Measurements from ENCODE around the gene VRK3. TPM values are rescaled to one million over a fixed set of nuclear protein-coding genes. Genes with fewer than 3 reads are reported as not detected.
"Not testable (repeated sequence)": the region's sequence is repeated elsewhere in the genome, so short reads cannot be mapped to it uniquely, and the experiment has no call there.

VRK3 gene
- total and polyA plus RNA-seq, 7 donors, result 17.4 to 51.6 (median 30.7) TPM

- 88 to 91% methylated on average over 3 of the region's 3 CpGs for WGBS, 2 donors
- peaks cover 0 to 48% (median 0%) of the 10 kb centered on the region in 4 donors for H3K36me3 ChIP-seq
- no peaks in the 10 kb centered on the region for H3K27me3 ChIP-seq
- H3K9me3 ChIP-seq, result no peaks in the 10 kb centered on the region
- H3K4me3 ChIP-seq, result no peak overlapping the region
- DNase-seq, result no peak
- no peak overlapping the region for H3K27ac ChIP-seq
- TF ChIP-seq POLR2A (IDR thresholded peaks at IDR 0.05) (no peak), POLR2AphosphoS5 (IDR thresholded peaks at IDR 0.05) (no peak), EP300 (IDR thresholded peaks at IDR 0.05) (no peak)
- TF ChIP-seq, protein P1, sequence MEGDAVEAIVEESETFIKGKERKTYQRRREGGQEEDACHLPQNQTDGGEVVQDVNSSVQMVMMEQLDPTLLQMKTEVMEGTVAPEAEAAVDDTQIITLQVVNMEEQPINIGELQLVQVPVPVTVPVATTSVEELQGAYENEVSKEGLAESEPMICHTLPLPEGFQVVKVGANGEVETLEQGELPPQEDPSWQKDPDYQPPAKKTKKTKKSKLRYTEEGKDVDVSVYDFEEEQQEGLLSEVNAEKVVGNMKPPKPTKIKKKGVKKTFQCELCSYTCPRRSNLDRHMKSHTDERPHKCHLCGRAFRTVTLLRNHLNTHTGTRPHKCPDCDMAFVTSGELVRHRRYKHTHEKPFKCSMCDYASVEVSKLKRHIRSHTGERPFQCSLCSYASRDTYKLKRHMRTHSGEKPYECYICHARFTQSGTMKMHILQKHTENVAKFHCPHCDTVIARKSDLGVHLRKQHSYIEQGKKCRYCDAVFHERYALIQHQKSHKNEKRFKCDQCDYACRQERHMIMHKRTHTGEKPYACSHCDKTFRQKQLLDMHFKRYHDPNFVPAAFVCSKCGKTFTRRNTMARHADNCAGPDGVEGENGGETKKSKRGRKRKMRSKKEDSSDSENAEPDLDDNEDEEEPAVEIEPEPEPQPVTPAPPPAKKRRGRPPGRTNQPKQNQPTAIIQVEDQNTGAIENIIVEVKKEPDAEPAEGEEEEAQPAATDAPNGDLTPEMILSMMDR (IDR thresholded peaks at IDR 0.05), result no peak
- intact Hi-C loops (cut with DNase I), result no loop called here
- H3K4me1 ChIP-seq, result peaks cover 0 to 32% (median 27%) of the 10 kb centered on the region in 4 donors
Observed at GRCh38 chr19:49976496-49976895, 48.7 kb downstream of the VRK3 start.

DNA sequence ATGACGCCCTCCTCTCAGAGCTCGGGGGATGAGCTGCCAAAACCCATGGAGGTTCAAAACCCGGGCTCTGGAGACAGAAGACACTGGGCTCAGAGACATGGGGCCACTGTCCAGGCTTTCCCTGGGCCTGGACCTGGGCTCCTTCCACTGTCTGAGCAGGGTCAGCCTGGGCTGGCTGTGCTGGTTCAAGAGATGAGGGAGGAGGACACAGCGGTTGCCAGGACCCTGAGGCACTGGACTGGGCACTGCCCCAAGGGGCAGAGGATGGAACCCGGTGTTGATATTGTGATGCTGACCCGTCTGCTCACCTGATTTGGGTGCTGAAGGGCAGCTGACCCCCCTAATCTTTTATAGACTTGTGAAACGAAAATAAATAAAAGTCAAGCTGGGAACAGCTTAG is 50.1 kb downstream of the VRK3 start:
- WGBS, 2 donors, result 84 to 89% methylated on average over 7 of the region's 7 CpGs
- Histone ChIP-seq H3K9me3 (no peaks in the 10 kb centered on the region), H3K27ac (no peak overlapping the region), H3K27me3 (no peaks in the 10 kb centered on the region), H3K36me3 (peaks cover 0 to 34% (median 0%) of the 10 kb centered on the region in 4 donors), H3K4me1 (peaks cover 0 to 32% (median 27%) of the 10 kb centered on the region in 4 donors), H3K4me3 (no peak overlapping the region)
- intact Hi-C loops (cut with DNase I), result no loop called here
- no peak for DNase-seq
- TF ChIP-seq, protein P1 (IDR thresholded peaks at IDR 0.05), result no peak
- no peak for TF ChIP-seq EP300 (IDR thresholded peaks at IDR 0.05)
- TF ChIP-seq POLR2AphosphoS5 (IDR thresholded peaks at IDR 0.05), result no peak
- no peak for TF ChIP-seq POLR2A (IDR thresholded peaks at IDR 0.05)

- Histone ChIP-seq H3K27ac (no peak overlapping the region), H3K27me3 (peaks cover 0 to 3% (median 1%) of the 10 kb centered on the region in 3 donors), H3K9me3 (no peaks in the 10 kb centered on the region), H3K4me3 (no peak overlapping the region), H3K4me1 (peaks cover 0 to 31% (median 27%) of the 10 kb centered on the region in 4 donors), H3K36me3 (peaks cover 0 to 29% (median 0%) of the 10 kb centered on the region in 4 donors)
- intact Hi-C loops (cut with DNase I), result no loop called here
- WGBS, 2 donors, result 84 to 89% methylated on average over 18 of the region's 18 CpGs
- TF ChIP-seq, protein P1 (IDR thresholded peaks at IDR 0.05), result no peak
- TF ChIP-seq POLR2AphosphoS5 (IDR thresholded peaks at IDR 0.05), result no peak
- DNase-seq, result no peak
Observed at GRCh38 chr19:49973987-49974386, 51.2 kb downstream of the VRK3 start.

DNA sequence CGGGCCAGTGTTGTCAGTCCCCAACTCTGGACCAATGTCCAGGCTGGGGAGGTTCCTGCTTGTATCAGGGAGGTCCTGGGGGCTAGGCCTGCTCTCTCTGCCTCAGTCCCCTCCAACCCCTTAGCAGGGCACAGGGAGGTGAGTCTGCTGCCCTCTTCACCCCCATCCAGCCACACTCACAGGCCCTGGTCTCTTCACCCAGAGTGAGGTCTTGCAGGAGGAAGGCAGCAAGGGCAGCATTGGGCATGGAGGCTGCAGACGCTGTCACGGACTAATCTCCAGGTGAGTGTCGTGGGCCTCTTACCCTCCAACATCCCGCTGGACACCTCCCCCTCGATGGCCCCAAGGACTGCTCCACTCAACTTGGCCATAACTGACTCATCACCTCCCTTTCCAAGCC is 52.3 kb downstream of the VRK3 start:
- Histone ChIP-seq H3K27ac (no peak overlapping the region), H3K36me3 (peaks cover 0 to 19% (median 0%) of the 10 kb centered on the region in 4 donors), H3K9me3 (no peaks in the 10 kb centered on the region), H3K27me3 (peaks cover 0 to 14% (median 12%) of the 10 kb centered on the region in 3 donors), H3K4me1 (peaks cover 0 to 20% (median 17%) of the 10 kb centered on the region in 4 donors), H3K4me3 (no peak overlapping the region)
- WGBS, 2 donors, result 82 to 87% methylated on average over 6 of the region's 6 CpGs
- no peak for TF ChIP-seq EP300 (IDR thresholded peaks at IDR 0.05)
- TF ChIP-seq POLR2AphosphoS5 (IDR thresholded peaks at IDR 0.05), result no peak
- intact Hi-C loops (cut with DNase I), result no loop called here
- DNase-seq, result no peak

DNA sequence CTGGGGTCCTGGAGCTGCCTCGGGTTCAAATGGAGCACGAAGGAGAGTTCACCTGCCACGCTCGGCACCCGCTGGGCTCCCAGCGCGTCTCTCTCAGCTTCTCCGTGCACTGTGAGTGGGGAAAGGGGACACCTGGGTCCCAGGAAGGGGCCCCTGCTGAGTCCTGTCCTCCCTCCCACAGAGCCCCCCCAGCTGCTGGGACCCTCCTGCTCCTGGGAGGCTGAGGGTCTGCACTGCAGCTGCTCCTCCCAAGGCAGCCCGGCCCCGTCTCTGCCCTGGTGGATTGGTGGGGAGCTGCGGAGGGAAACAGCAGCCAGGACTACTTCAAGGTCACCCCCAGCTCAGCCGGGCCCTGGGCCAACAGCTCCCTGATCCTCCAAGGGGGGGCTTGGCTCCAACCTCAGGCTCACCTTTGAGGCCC is 53.2 kb downstream of the VRK3 start:
- H3K27me3 ChIP-seq, result peaks cover 0 to 21% (median 12%) of the 10 kb centered on the region in 3 donors
- intact Hi-C loops (cut with DNase I), result no loop called here
- H3K27ac ChIP-seq, result no peak overlapping the region
- no peak for DNase-seq
- WGBS, 2 donors, result 54 to 74% methylated on average over 12 of the region's 12 CpGs
- no peaks in the 10 kb centered on the region for H3K9me3 ChIP-seq
- peaks cover 0 to 15% (median 0%) of the 10 kb centered on the region in 4 donors for H3K36me3 ChIP-seq
- TF ChIP-seq EP300 (IDR thresholded peaks at IDR 0.05), result no peak
- TF ChIP-seq, protein P1 (IDR thresholded peaks at IDR 0.05), result no peak
- TF ChIP-seq POLR2AphosphoS5 (IDR thresholded peaks at IDR 0.05), result no peak
- TF ChIP-seq POLR2A (IDR thresholded peaks at IDR 0.05), result no peak
- H3K4me3 ChIP-seq, result no peak overlapping the region
- H3K4me1 ChIP-seq, result peaks cover 0 to 12% (median 9%) of the 10 kb centered on the region in 4 donors

- H3K4me3 ChIP-seq; H3K27ac ChIP-seq; DNase-seq; H3K4me1 ChIP-seq; intact Hi-C loops (cut with DNase I); H3K36me3 ChIP-seq; H3K9me3 ChIP-seq: not testable (repeated sequence)
- H3K27me3 ChIP-seq, result peaks cover 0 to 30% (median 12%) of the 10 kb centered on the region in 3 donors
- 20 to 28% methylated on average over 4 to 5 of the region's 9 CpGs for WGBS, 2 donors
Observed at GRCh38 chr19:49969355-49969754, 55.8 kb downstream of the VRK3 start.

All from sigmoid colon (tissue), 7 donors.